Smooth muscle cell of the brain vasculature (primary cell): Measurements from ENCODE around the gene MRPL53.

ENCODE experiments used
- DNase-seq: peaks from one replicate; pipeline ENCODE4 v3.0.0-alpha.2; 2012; ENCODE audit warnings: low read depth, low spot score

The MRPL53 gene

DNA sequence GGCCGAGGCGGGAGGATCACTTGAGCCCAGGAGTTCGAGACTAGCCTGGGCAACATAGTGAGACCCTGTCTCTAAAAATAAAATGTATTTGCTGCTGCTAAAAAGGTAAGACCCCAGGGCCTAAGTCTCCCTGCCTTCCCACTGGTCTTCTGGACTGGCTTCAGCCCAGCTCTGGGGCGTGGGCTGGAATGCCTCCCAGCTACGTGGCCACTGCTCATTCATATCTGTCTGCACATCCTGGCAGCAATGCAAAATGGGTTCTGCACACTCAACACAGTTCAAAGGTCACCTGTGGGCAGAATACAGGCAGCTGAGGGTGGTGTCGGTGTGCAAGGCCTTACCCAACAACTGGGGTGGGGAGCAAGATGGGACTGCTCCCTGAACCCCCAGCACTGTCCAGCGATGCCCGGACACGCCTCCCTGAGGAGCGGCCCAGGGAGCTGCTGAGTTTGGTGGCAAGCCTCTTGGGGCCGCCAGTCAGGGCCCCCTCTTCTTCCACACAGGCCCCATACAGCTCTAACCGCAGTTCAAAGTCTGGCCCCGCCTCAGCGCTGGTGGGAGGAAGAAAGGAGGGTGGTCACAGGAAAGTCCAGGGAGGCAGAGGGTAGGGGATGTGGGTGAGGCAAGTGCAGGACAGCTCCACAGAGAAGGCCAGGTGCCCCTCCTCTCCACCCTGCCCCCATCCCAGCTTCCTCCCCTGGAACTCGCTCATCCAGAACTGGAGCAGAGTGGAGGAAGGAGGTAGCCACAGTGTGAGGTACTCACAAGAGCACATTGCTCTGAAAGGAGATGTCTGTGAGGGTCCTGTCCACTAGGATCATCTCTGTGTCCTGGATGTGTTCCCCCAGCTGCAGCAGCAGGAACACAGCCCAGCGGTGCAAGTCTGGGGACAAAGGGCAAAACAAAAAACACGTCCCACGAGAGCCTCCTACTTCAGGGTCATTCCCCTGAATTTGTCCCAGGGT is 42.7 kb downstream of the MRPL53 start:
- no peak for DNase-seq

DNA sequence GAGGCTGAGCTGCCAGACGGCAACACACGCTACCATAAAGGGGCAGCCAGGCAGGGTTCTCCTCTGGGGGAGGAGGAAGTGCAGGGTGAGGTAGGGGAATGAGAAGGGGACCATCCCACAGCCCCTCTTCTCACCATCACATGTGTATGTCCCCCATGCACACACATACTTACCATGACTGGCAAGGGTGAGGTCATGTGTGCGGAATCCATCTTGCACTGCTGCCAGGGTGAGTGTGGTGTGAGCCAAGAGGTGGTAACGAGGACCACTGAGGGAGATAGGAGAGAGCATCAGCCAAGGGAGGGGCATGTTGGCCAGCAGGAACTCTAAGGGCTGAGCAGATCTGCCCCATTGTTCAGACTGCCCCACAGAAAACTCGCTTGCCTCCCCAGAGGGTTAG is 43.8 kb downstream of the MRPL53 start:
- DNase-seq, result no peak

DNA sequence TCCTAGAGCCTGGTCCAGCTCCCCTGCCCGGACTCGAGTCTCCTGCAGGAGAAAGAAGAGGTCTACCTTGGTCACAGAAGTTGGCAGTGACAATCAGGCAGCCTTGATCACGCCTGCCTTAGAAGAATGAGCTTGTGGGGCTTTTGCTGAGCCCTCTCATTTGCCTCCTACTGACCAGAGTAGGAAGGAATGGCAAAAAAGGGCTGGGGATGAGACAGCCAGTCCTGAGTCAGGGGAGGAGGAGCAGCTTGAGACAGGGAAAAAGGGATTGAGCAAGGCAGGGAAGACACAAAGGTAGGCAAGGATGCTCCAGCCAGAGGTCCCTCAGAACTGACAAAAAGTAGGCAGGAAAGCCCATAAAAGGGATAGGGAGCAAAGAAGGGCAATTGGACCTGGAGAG is 44.9 kb downstream of the MRPL53 start:
- no peak for DNase-seq

DNA sequence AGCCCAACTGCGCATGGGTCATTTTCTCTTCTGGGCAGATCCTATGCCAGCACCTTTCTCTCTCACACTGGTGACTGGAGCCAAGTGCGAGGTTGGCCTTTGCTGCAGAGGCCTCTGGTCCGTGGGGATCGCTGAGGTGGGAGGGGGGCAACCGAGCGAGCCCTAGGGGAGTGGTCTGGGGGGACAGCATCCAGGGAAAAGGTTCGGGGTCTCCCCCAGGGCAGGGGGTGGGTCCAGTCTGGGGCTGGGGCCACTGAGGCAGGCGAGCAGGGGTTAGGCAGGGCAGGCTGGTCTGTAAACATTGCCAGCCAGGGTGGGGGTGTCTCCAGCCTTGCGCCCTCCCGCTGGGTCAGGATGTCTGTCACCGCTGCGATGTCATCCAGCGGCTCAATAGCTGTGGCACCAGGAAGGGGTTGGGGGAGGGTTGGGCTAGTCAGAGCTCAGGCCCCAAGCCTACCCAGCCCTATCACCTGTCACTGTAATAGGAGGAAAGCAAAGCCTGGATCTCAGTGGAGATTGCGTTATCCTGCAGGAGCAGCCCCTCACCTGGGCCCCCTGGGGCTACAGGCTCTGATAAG is 46.2 kb downstream of the MRPL53 start:
- no peak for DNase-seq

DNA sequence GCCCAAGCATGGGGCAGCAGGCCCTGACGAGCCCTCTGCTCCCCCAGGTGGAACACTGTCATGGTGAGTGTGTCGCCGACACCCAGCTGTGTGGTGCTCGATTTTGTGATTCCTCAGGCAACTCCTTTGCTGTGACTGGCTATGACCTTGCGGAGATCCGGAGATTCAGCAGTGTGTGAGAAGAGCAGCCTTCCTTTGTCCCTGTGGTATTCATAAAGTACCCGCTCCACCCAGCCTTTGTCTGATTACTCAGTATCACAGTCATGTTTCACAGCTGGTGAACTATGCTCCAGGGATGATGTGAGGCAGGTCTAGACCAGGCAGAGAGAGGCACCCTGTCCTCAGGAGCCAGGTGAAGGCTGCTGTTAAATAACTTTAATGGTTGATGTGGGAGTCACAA is 47.0 kb downstream of the MRPL53 start:
- no peak for DNase-seq

DNA sequence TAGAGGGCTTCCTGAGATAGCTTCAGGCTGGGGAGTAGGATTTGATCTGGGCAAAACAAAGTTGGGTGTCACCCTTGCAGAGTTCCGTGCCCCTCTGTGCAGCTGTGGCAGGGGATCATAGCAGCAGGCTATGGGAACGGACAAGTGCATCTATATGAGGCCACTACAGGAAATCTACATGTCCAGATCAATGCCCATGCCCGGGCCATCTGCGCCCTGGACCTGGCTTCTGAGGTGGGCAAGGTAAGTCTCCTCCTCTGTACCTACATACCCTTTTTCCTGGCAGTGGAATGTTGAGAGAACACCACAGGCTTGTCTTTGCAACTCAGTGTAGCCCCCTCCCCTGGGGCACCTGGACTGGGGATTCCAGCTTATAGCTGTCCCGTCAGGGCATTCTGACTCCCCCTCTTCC is 47.5 kb downstream of the MRPL53 start:
- DNase-seq, result no peak

DNA sequence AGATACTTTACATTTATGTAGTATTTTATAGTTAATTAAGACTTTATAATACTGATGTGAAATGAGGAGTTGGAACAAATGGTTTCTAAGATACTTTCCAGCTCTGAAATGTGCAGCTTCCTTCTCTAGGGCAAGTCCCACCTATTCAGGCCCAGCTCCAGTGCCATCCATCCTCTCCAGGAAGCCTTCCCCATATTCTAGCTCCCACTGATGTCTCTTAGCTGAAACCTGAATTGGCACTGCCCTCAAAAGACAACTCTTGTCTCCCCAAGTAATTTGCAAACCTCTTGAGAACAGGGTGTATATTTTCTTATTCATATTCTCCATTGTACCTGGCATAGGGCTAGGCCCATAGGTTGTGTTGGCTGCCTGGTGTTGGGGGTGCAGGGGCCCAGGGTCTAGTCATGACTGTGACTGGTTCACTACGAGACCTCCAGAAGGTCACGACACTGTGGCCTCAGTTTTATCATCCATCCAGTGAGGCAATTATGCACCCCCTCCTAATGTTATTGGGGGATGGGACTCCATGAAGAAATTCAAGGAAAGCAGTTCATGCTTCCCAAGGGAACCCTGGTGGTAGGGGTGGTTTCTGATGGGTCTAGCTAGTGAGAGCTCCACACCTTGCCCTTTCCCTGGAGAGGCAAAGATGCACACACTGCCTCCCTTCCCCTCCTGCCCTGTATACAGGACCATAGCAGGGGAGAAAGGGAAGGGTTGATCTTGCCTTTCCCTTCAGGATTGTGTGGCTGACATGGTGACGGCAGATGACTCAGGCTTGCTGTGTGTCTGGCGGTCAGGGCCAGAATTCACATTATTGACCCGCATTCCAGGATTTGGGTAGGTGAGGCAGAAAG is 48.1 kb downstream of the MRPL53 start:
- DNase-seq, result no peak

DNA sequence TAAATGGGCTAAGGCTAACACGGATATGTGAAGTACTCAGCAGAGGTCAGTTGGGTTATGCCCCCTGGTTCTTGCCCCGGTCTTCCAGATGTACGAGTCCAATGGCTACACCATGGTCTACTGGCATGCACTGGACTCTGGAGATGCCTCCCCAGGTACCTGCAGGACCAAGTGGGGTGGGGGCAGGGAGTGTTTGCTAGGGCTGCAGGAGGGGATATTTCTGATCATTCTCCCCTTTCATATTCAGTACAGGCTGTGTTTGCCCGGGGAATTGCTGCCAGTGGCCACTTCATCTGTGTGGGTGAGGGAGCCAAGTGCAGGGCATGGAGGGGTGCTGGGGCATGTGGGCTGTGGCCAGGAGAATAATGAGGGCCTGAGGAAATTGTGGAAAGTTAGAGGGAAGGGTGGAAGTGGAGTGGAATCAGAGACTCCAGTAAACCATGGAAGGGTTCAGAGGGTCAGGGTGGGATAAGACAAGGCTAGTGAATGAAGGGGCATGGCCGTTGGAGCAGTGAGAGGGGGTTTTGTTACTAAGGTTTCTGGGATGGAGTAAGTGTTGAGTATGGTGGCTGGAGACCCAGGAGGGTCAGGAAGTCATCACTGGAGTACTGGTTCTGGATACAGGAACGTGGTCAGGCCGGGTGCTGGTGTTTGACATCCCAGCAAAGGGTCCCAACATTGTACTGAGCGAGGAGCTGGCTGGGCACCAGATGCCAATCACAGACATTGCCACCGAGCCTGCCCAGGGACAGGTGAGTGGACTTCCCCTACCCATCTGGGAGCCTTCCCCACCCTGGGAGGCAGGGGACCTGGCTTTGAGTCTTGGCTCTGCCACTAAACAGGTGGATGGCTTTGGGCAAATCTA is 49.0 kb downstream of the MRPL53 start:
- no peak for DNase-seq
